OCI-LY7 (cell line): ENCODE measurements around the gene CST4.

Experiments used
- CTCF ChIP-seq: fragments of 200-600 bp; sonication (generic); conservative IDR thresholded peaks from 2 replicates; pipeline ENCODE4 v1.5.1; 2014; ENCODE audit warnings: mild to moderate bottlenecking, antibody characterized with exemption, low read length, moderate library complexity, mixed read lengths
- EZH2phosphoT487 ChIP-seq: fragments of 200-600 bp; sonication (generic); IDR thresholded peaks from 2 replicates; pipeline ENCODE4 v1.6.1; 2018; ENCODE audit warnings: low read depth, borderline replicate concordance, mild to moderate bottlenecking, mixed run types, antibody characterized with exemption, low read length, moderate library complexity, mixed read lengths

- TF ChIP-seq EZH2phosphoT487 (no peak), CTCF (no peak)
Measured at GRCh38 chr20:23649830-23650417, 38.9 kb downstream of the CST4 start.
